HepG2 (cell line): Measurements from ENCODE around the gene NDUFV1. TPM values are rescaled to one million over a fixed set of nuclear protein-coding genes. Genes with fewer than 3 reads are reported as not detected.

Experiments used
- CBFB ChIP-seq: sonication (generic); formaldehyde crosslinking; IDR thresholded peaks from 2 replicates; pipeline ENCODE4 v1.4.0; 2020; ENCODE audit warnings: missing genetic modification reagents
- ELF4 ChIP-seq: sonication (generic); formaldehyde crosslinking; IDR thresholded peaks from 2 replicates; pipeline ENCODE4 v1.5.0; 2020; ENCODE audit warnings: missing genetic modification reagents, mild to moderate bottlenecking, moderate library complexity, borderline replicate concordance
- HNF4G ChIP-seq, 2 experiments: sonication (generic) in 1 of 2; formaldehyde crosslinking in 1 of 2; IDR thresholded peaks; 2 replicates each; pipeline versions ENCODE4 v1.4.0 to v1.6.1; 2011 to 2020; ENCODE audit warnings: borderline replicate concordance in 2 of 2, low read depth in 2 of 2, mild to moderate bottlenecking in 2 of 2, low read length in 1 of 2, missing genetic modification reagents in 1 of 2, moderate library complexity in 1 of 2
- KMT2A ChIP-seq: sonication (generic); formaldehyde crosslinking; IDR thresholded peaks from 2 replicates; pipeline ENCODE4 v1.4.0; 2020; ENCODE audit warnings: missing genetic modification reagents
- NCOR1 ChIP-seq: fragments of 200-600 bp; sonication (generic); IDR thresholded peaks from 2 replicates; pipeline ENCODE4 v1.7.0; 2017; ENCODE audit warnings: antibody characterized with exemption, low read length, borderline replicate concordance
- REPIN1 ChIP-seq: sonication (generic); formaldehyde crosslinking; IDR thresholded peaks from 2 replicates; pipeline ENCODE4 v1.8.0; 2022; ENCODE audit warnings: missing genetic modification reagents, low read depth, mild to moderate bottlenecking, borderline replicate concordance
- SMC3 ChIP-seq: IDR thresholded peaks from 2 replicates; pipeline ENCODE4 v1.6.1; 2011; ENCODE audit warnings: low read length, improper control_type of control experiment
- ZC3H4 ChIP-seq: sonication (generic); formaldehyde crosslinking; IDR thresholded peaks from 2 replicates; pipeline ENCODE4 v1.4.0; 2020; ENCODE audit warnings: missing genetic modification reagents, borderline replicate concordance
- ZFYVE20 ChIP-seq: sonication (generic); formaldehyde crosslinking; IDR thresholded peaks from 2 replicates; pipeline ENCODE4 v1.8.0; 2023; ENCODE audit warnings: low read depth, mild to moderate bottlenecking, moderate library complexity, missing genetic modification reagents, borderline replicate concordance
- ZNF274 ChIP-seq: sonication (generic); formaldehyde crosslinking; IDR thresholded peaks from 2 replicates; pipeline ENCODE4 v1.5.1; 2020; ENCODE audit warnings: mild to moderate bottlenecking, missing genetic modification reagents
- ZNF503 ChIP-seq: sonication (generic); formaldehyde crosslinking; IDR thresholded peaks from 2 replicates; pipeline ENCODE4 v1.4.0; 2020; ENCODE audit warnings: missing genetic modification reagents
- ZNF646 ChIP-seq: sonication (generic); formaldehyde crosslinking; IDR thresholded peaks from 2 replicates; pipeline ENCODE4 v1.9.0; 2021; ENCODE audit warnings: mild to moderate bottlenecking, missing genetic modification reagents
- polyA plus RNA-seq, 8 experiments: library from polyadenylated mRNA; depleted of rRNA in 3 of 8; stranded (reverse) in 7 of 8; unstranded in 1 of 8; fragments of >200 nt; fragmentation: Illumina TruSeq in 4 of 8; extraction: Trizol in 4 of 8; gene quantifications; 2 replicates each; pipeline versions ENCODE4 v1.2.1 to v1.2.3, GENCODE V29; 2011 to 2016; ENCODE audit warnings: low read depth in 4 of 8, missing spikeins in 1 of 8, mixed read lengths in 1 of 8; ENCODE audit not compliant: insufficient read depth in 1 of 8
- total RNA-seq, 5 experiments: library from RNA; depleted of rRNA; stranded (reverse); fragments of >200 nt; fragmentation: Illumina TruSeq; extraction: Trizol; gene quantifications; 2 replicates each; pipeline ENCODE4 v1.2.3, GENCODE V29; 2016; ENCODE audit warnings: low read depth in 1 of 5
- TF ChIP-seq, protein P1 (sequence below): sonication (generic); formaldehyde crosslinking; IDR thresholded peaks from 2 replicates; pipeline ENCODE4 v1.4.0; 2020; ENCODE audit warnings: mild to moderate bottlenecking, missing genetic modification reagents, borderline replicate concordance

The NDUFV1 gene
- total and polyA plus RNA-seq, 2 of the 13 experiments (the other 11 are each of a cell fraction or from before 2014, with no cell fraction given) = 88.9 to 137 TPM

GRCh38 chr11:67633758-67634365 is 27.1 kb downstream of the NDUFV1 start (continued):
- TF ChIP-seq ZNF503 (CRISPR knock-in tag) (no peak), ZNF274 (CRISPR knock-in tag) (no peak), HNF4G (IDR thresholded peaks at IDR 0.05; ENCODE audit: borderline replicate concordance, low read depth, low read length) (peak; percentile 62), HNF4G (CRISPR knock-in tag; IDR thresholded peaks at IDR 0.05; ENCODE audit: borderline replicate concordance, low read depth) (no peak), SMC3 (no peak), ZC3H4 (no peak), CBFB (no peak), NCOR1 (peak; percentile 47; the same call in 1 of the 2 replicates), ZFYVE20 (CRISPR knock-in tag) (no peak), REPIN1 (CRISPR knock-in tag) (no peak), ELF4 (CRISPR knock-in tag) (no peak), ZNF646 (no peak), KMT2A (CRISPR knock-in tag) (no peak)
- TF ChIP-seq, protein P1, sequence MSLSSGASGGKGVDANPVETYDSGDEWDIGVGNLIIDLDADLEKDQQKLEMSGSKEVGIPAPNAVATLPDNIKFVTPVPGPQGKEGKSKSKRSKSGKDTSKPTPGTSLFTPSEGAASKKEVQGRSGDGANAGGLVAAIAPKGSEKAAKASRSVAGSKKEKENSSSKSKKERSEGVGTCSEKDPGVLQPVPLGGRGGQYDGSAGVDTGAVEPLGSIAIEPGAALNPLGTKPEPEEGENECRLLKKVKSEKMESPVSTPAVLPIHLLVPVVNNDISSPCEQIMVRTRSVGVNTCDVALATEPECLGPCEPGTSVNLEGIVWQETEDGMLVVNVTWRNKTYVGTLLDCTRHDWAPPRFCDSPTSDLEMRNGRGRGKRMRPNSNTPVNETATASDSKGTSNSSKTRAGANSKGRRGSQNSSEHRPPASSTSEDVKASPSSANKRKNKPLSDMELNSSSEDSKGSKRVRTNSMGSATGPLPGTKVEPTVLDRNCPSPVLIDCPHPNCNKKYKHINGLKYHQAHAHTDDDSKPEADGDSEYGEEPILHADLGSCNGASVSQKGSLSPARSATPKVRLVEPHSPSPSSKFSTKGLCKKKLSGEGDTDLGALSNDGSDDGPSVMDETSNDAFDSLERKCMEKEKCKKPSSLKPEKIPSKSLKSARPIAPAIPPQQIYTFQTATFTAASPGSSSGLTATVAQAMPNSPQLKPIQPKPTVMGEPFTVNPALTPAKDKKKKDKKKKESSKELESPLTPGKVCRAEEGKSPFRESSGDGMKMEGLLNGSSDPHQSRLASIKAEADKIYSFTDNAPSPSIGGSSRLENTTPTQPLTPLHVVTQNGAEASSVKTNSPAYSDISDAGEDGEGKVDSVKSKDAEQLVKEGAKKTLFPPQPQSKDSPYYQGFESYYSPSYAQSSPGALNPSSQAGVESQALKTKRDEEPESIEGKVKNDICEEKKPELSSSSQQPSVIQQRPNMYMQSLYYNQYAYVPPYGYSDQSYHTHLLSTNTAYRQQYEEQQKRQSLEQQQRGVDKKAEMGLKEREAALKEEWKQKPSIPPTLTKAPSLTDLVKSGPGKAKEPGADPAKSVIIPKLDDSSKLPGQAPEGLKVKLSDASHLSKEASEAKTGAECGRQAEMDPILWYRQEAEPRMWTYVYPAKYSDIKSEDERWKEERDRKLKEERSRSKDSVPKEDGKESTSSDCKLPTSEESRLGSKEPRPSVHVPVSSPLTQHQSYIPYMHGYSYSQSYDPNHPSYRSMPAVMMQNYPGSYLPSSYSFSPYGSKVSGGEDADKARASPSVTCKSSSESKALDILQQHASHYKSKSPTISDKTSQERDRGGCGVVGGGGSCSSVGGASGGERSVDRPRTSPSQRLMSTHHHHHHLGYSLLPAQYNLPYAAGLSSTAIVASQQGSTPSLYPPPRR = no peak
